ENCODE data around the gene D2HGDH.

D2HGDH gene

GRCh38 chr2:241773511-241774418, 39.3 kb downstream of the D2HGDH start:
- CTCF ChIA-PET: no interaction called here
- no peak for TF ChIP-seq SUZ12 (IDR thresholded peaks at IDR 0.05)
- no peak for TF ChIP-seq FOXK2 (IDR thresholded peaks at IDR 0.05)
- TF ChIP-seq BHLHE40 (IDR thresholded peaks at IDR 0.05; ENCODE audit: borderline replicate concordance): no peak
- no peak for TF ChIP-seq CTBP1 (IDR thresholded peaks at IDR 0.05; ENCODE audit: borderline replicate concordance)
- no peak for TF ChIP-seq HDGF (IDR thresholded peaks at IDR 0.05; ENCODE audit: borderline replicate concordance)
- no peak for TF ChIP-seq PKNOX1 (IDR thresholded peaks at IDR 0.05)
- TF ChIP-seq FOXM1 (IDR thresholded peaks at IDR 0.05; ENCODE audit: borderline replicate concordance): no peak
- TF ChIP-seq TARDBP (IDR thresholded peaks at IDR 0.05): no peak
- TF ChIP-seq SP1 (IDR thresholded peaks at IDR 0.05): no peak
- TF ChIP-seq FOXA1 (IDR thresholded peaks at IDR 0.05): no peak
- no peak for TF ChIP-seq ZNF384 (IDR thresholded peaks at IDR 0.05)
- TF ChIP-seq ELF4 (IDR thresholded peaks at IDR 0.05): no peak
- no peak for TF ChIP-seq ARNT (IDR thresholded peaks at IDR 0.05)
- POLR2A ChIA-PET: interaction anchor here (0.9 kb wide), 1 partner anchor 14 kb away, joined by 3 read pairs; no protein-coding TSS in a partner anchor
- DNase-seq (ENCODE audit: extremely low spot score): no peak

GRCh38 chr2:241774419-241775222, 40.2 kb downstream of the D2HGDH start:
- ChIA-PET CTCF (no interaction called here), POLR2A (no interaction called here)
- no peak for DNase-seq (ENCODE audit: extremely low spot score)
- TF ChIP-seq FOXM1 (IDR thresholded peaks at IDR 0.05; ENCODE audit: borderline replicate concordance): no peak
- TF ChIP-seq L3MBTL2 (conservative IDR thresholded peaks at IDR 0.05): no peak
- TF ChIP-seq HDGF (IDR thresholded peaks at IDR 0.05; ENCODE audit: borderline replicate concordance): no peak
- TF ChIP-seq FOXK2 (IDR thresholded peaks at IDR 0.05): no peak
- no peak for TF ChIP-seq BHLHE40 (IDR thresholded peaks at IDR 0.05; ENCODE audit: borderline replicate concordance)
- no peak for TF ChIP-seq ELF4 (IDR thresholded peaks at IDR 0.05)
- no peak for TF ChIP-seq TARDBP (IDR thresholded peaks at IDR 0.05)
- TF ChIP-seq CTBP1 (IDR thresholded peaks at IDR 0.05; ENCODE audit: borderline replicate concordance): no peak
- TF ChIP-seq NFRKB (IDR thresholded peaks at IDR 0.05): no peak
- TF ChIP-seq ARNT (IDR thresholded peaks at IDR 0.05): no peak
- TF ChIP-seq ZNF384 (IDR thresholded peaks at IDR 0.05): no peak

- ChIA-PET POLR2A (no interaction called here), CTCF (no interaction called here)
- TF ChIP-seq SP1 (IDR thresholded peaks at IDR 0.05): no peak
- TF ChIP-seq PKNOX1 (IDR thresholded peaks at IDR 0.05): no peak
- no peak for TF ChIP-seq L3MBTL2 (conservative IDR thresholded peaks at IDR 0.05)
- no peak for TF ChIP-seq FOXK2 (IDR thresholded peaks at IDR 0.05)
- no peak for DNase-seq (ENCODE audit: extremely low spot score)
Measured at GRCh38 chr2:241775223-241776177, 41.1 kb downstream of the D2HGDH start.

- no peak for DNase-seq (ENCODE audit: extremely low spot score)
- POLR2A ChIA-PET: no interaction called here
- TF ChIP-seq L3MBTL2 (conservative IDR thresholded peaks at IDR 0.05): no peak
- no peak for TF ChIP-seq CTBP1 (IDR thresholded peaks at IDR 0.05; ENCODE audit: borderline replicate concordance)
- no peak for TF ChIP-seq SP1 (IDR thresholded peaks at IDR 0.05)
- TF ChIP-seq HDGF (IDR thresholded peaks at IDR 0.05; ENCODE audit: borderline replicate concordance): no peak
- no peak for TF ChIP-seq BHLHE40 (IDR thresholded peaks at IDR 0.05; ENCODE audit: borderline replicate concordance)
- TF ChIP-seq ZNF384 (IDR thresholded peaks at IDR 0.05): no peak
- no peak for TF ChIP-seq TARDBP (IDR thresholded peaks at IDR 0.05)
- no peak for TF ChIP-seq NFRKB (IDR thresholded peaks at IDR 0.05)
- no peak for TF ChIP-seq PKNOX1 (IDR thresholded peaks at IDR 0.05)
- TF ChIP-seq FOXM1 (IDR thresholded peaks at IDR 0.05; ENCODE audit: borderline replicate concordance): no peak
- no peak for TF ChIP-seq LEF1 (IDR thresholded peaks at IDR 0.05; ENCODE audit: borderline replicate concordance)
- TF ChIP-seq SUZ12 (IDR thresholded peaks at IDR 0.05): no peak
- no peak for TF ChIP-seq ELF4 (IDR thresholded peaks at IDR 0.05)
- no peak for TF ChIP-seq FOXA1 (IDR thresholded peaks at IDR 0.05)
- no peak for TF ChIP-seq ARNT (IDR thresholded peaks at IDR 0.05)
- no peak for TF ChIP-seq FOXK2 (IDR thresholded peaks at IDR 0.05)
- CTCF ChIA-PET: no interaction called here
Measured at GRCh38 chr2:241776336-241777169, 42.1 kb downstream of the D2HGDH start, which contains the start of gene GAL3ST2. GAL3ST2 (plus strand) TSS chr2:241776822; CDS start chr2:241776956, 134 bp downstream.
